T-helper 1 cell treated with Interleukin-12 subunit alpha and Interleukin-12 subunit beta and Interleukin-4 antibody, amounts not matched to agents 30 μg/mL and 1 μg/mL, for 36 hours (primary cell): ENCODE measurements around the gene SYCP2L.
"Not testable (repeated sequence)": the region's sequence is repeated elsewhere in the genome, so short reads cannot be mapped to it uniquely, and the experiment has no call there.

ENCODE experiments used
- H3K27ac Mint-ChIP-seq: one replicate; pipeline ENCODE4 v1.8.0; 2021; ENCODE audit warnings: mild to moderate bottlenecking, mixed read lengths
- H3K27me3 Mint-ChIP-seq: one replicate; pipeline ENCODE4 v1.8.0; 2021; ENCODE audit warnings: low read depth, mixed read lengths
- H3K36me3 Mint-ChIP-seq: one replicate; pipeline ENCODE4 v1.8.0; 2021; ENCODE audit warnings: low read depth, mixed read lengths
- H3K4me1 Mint-ChIP-seq: one replicate; pipeline ENCODE4 v1.8.0; 2021; ENCODE audit warnings: low read depth, mixed read lengths
- H3K4me3 Mint-ChIP-seq: one replicate; pipeline ENCODE4 v1.8.0; 2021; ENCODE audit warnings: mild to moderate bottlenecking, moderate library complexity, mixed read lengths
- H3K9me3 Mint-ChIP-seq: one replicate; pipeline ENCODE4 v1.8.0; 2021; ENCODE audit warnings: mixed read lengths

Gene SYCP2L

GRCh38 chr6:10957414-10957886 lies 70.6 kb downstream of the SYCP2L start:
- H3K36me3 Mint-ChIP-seq: no peaks in the 10 kb centered on the region
- no peaks in the 10 kb centered on the region for H3K9me3 Mint-ChIP-seq
- H3K4me1 Mint-ChIP-seq: no peaks in the 10 kb centered on the region
- no peak overlapping the region for H3K4me3 Mint-ChIP-seq
- H3K27me3 Mint-ChIP-seq: peaks cover 10% of the 10 kb centered on the region
- no peak overlapping the region for H3K27ac Mint-ChIP-seq

DNA sequence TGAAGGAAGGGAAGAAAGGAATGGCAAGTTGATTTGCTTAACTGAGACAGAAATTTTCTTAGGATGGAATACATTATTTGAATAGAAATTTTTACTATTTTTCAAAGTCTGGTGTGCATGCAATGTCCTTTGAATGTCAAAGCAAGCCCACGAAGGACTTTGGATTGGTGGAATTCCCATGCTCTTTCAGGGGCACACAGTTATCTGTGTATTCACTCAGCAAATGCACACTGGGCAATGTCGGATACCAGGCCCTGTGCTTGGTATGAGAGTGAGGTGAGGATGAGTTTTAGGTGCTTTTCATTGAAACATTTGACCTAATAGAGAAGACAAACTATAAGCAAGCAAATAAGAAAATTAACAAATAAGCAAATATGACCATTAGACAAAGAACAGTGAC lies 73.3 kb downstream of the SYCP2L start:
- Mint-ChIP-seq H3K4me1 (no peaks in the 10 kb centered on the region), H3K9me3 (no peaks in the 10 kb centered on the region), H3K4me3 (no peak overlapping the region), H3K27me3 (peaks cover 7% of the 10 kb centered on the region), H3K27ac (no peak overlapping the region), H3K36me3 (no peaks in the 10 kb centered on the region)

DNA sequence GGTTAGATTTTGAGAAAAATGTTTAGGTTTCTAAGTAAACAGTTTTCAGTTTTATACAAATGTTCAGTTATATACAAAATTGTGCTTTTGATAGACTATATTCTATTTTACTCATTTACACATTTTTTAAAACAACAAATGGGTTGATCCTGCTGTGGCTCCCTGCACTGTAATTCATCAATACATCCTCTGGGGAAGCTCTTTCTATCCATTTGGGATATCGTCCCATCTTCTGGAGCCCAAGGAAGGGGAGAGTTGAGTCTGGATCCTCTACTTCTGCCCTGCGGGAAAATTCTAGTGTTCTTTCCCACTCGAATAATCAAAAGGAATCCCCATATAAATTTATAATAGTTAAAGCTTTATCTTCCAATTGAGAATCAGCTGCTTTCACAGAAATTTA lies 75.0 kb downstream of the SYCP2L start:
- no peaks in the 10 kb centered on the region for H3K36me3 Mint-ChIP-seq
- H3K27me3 Mint-ChIP-seq: peaks cover 9% of the 10 kb centered on the region
- H3K4me1 Mint-ChIP-seq: no peaks in the 10 kb centered on the region
- H3K27ac Mint-ChIP-seq: no peak overlapping the region
- no peak overlapping the region for H3K4me3 Mint-ChIP-seq
- H3K9me3 Mint-ChIP-seq: peaks cover 4% of the 10 kb centered on the region

GRCh38 chr6:10962673-10963072 lies 75.8 kb downstream of the SYCP2L start:
- H3K9me3 Mint-ChIP-seq: peaks cover 4% of the 10 kb centered on the region
- no peaks in the 10 kb centered on the region for H3K36me3 Mint-ChIP-seq
- peaks cover 9% of the 10 kb centered on the region for H3K27me3 Mint-ChIP-seq
- H3K4me1 Mint-ChIP-seq: no peaks in the 10 kb centered on the region
- no peak overlapping the region for H3K4me3 Mint-ChIP-seq
- no peak overlapping the region for H3K27ac Mint-ChIP-seq

DNA sequence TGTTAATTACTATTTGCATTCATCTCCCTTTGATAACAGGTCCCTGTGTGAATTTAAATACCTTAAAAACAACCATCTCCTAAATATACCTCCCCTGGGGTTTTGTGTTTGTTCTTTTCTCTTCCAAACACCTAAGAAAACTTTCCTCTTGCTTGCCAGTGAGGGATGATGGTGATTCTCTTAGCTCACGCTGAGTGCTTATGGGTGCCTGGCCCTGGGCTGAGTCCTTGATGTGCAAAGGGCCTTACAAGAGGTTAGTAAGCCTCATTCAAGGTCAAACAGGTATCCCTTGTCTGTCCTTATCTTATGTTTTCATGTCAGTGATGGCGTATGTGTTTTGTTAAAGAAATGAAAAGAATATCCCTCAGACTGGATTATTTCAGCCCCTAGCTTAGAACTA lies 76.3 kb downstream of the SYCP2L start:
- H3K27me3 Mint-ChIP-seq: peaks cover 13% of the 10 kb centered on the region
- H3K4me3 Mint-ChIP-seq: no peak overlapping the region
- H3K4me1 Mint-ChIP-seq: no peaks in the 10 kb centered on the region
- peaks cover 4% of the 10 kb centered on the region for H3K9me3 Mint-ChIP-seq
- no peak overlapping the region for H3K27ac Mint-ChIP-seq
- no peaks in the 10 kb centered on the region for H3K36me3 Mint-ChIP-seq

- no peak overlapping the region for H3K27ac Mint-ChIP-seq
- no peak overlapping the region for H3K4me3 Mint-ChIP-seq
- H3K36me3 Mint-ChIP-seq: no peaks in the 10 kb centered on the region
- peaks cover 14% of the 10 kb centered on the region for H3K27me3 Mint-ChIP-seq
- peaks cover 4% of the 10 kb centered on the region for H3K9me3 Mint-ChIP-seq
- no peaks in the 10 kb centered on the region for H3K4me1 Mint-ChIP-seq
Observed at GRCh38 chr6:10964684-10965083, 77.8 kb downstream of the SYCP2L start.

GRCh38 chr6:10968776-10969175 lies 81.9 kb downstream of the SYCP2L start:
- H3K9me3 Mint-ChIP-seq: peaks cover 4% of the 10 kb centered on the region
- H3K4me1 Mint-ChIP-seq: no peaks in the 10 kb centered on the region
- H3K4me3 Mint-ChIP-seq: no peak overlapping the region
- no peak overlapping the region for H3K27ac Mint-ChIP-seq
- peaks cover 14% of the 10 kb centered on the region for H3K27me3 Mint-ChIP-seq
- no peaks in the 10 kb centered on the region for H3K36me3 Mint-ChIP-seq

DNA sequence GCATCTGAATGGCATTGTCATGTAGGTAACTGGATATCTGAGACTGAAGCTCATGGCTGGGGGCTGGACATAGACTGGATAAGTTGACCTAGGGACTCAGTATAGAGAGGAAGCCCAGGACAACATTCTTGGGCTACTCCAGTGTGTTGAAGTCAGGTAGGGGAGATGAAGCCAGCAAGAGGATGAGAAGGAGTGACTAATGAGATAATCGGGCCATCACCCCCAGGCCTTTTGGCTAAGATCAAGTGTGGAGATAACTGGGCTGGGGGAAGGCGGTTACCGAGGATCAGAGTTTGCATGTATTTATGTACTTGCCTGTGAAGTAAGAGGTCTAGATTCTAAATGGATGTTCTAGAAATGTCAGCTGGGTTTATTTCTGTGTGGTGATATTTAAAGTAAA lies 83.9 kb downstream of the SYCP2L start:
- Mint-ChIP-seq H3K27ac (no peak overlapping the region), H3K9me3 (peaks cover 4% of the 10 kb centered on the region), H3K27me3 (peaks cover 4% of the 10 kb centered on the region), H3K4me3 (no peak overlapping the region), H3K36me3 (no peaks in the 10 kb centered on the region), H3K4me1 (no peaks in the 10 kb centered on the region)

DNA sequence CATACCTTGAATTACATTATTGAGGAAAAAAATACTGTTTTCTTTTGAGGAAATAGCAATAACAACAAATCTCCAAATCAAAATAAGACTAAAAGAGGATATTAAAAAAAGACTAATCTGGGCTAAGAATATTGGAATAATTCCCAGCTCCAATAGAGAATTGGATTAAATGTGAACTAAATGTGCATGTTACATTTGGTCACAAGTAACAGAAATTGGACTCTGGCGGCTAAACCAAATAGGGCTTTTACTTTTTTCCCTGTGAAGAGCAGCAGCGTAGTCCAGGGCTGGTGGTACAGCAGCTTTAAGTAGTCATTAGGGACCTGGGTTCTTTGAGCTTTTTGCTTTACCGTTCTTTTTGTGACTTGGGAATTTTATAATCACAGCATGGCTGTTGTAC lies 85.3 kb downstream of the SYCP2L start:
- H3K27me3 Mint-ChIP-seq: peaks cover 4% of the 10 kb centered on the region
- H3K9me3 Mint-ChIP-seq: no peaks in the 10 kb centered on the region
- H3K4me3 Mint-ChIP-seq: no peak overlapping the region
- H3K27ac Mint-ChIP-seq: no peak overlapping the region
- H3K4me1 Mint-ChIP-seq: no peaks in the 10 kb centered on the region
- H3K36me3 Mint-ChIP-seq: no peaks in the 10 kb centered on the region

DNA sequence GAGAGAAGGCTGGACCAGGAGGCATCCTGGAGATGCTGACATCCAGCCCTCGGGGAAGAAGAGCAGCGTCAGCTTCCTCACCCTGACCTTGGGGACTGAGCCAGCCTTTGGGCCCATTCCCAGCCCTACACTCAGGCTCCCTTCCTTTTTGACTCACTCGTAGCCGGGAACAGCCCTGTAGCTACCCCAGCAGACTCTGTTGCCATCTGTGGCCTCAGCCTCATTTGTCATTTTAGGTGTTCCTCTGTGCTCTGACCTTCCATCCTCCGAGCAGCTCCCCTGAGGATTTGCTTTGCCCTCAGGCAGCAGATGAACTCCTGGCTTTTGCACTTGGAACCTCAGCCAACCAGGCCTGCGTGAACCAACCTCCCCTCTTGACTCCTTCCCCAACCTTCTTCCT lies 89.7 kb downstream of the SYCP2L start:
- Mint-ChIP-seq H3K27me3 (no peaks in the 10 kb centered on the region), H3K27ac (no peak overlapping the region), H3K4me1 (no peaks in the 10 kb centered on the region), H3K9me3 (no peaks in the 10 kb centered on the region), H3K36me3 (no peaks in the 10 kb centered on the region), H3K4me3 (no peak overlapping the region)

GRCh38 chr6:10977231-10977968 lies 90.5 kb downstream of the SYCP2L start:
- Mint-ChIP-seq H3K4me1 (no peaks in the 10 kb centered on the region), H3K27ac (no peak overlapping the region), H3K4me3 (no peak overlapping the region), H3K36me3 (no peaks in the 10 kb centered on the region), H3K27me3 (no peaks in the 10 kb centered on the region), H3K9me3 (no peaks in the 10 kb centered on the region)

GRCh38 chr6:10979603-10980002 lies 92.8 kb downstream of the SYCP2L start:
- Mint-ChIP-seq H3K27me3 (no peaks in the 10 kb centered on the region), H3K9me3 (no peaks in the 10 kb centered on the region), H3K36me3 (no peaks in the 10 kb centered on the region), H3K4me3 (no peak overlapping the region), H3K27ac (no peak overlapping the region), H3K4me1 (no peaks in the 10 kb centered on the region)

GRCh38 chr6:10981409-10981808 lies 94.6 kb downstream of the SYCP2L start:
- Mint-ChIP-seq H3K27me3 (no peaks in the 10 kb centered on the region), H3K9me3 (no peaks in the 10 kb centered on the region), H3K27ac (no peak overlapping the region), H3K4me1 (no peaks in the 10 kb centered on the region), H3K36me3 (no peaks in the 10 kb centered on the region), H3K4me3 (no peak overlapping the region)

DNA sequence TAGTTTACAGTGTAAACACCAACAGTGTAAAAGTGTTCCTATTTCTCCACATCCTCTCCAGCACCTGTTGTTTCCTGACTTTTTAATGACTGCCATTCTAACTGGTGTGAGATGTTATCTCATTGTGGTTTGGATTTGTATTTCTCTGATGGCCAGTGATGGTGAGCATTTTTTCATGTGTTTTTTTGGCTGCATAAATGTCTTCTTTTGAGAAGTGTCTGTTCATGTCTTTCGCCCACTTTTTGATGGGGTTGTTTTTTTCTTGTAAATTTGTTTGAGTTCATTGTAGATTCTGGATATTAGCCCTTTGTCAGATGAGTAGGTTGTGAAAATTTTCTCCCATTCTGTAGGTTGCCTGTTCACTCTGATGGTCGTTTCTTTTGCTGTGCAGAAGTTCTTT lies 98.1 kb downstream of the SYCP2L start:
- H3K4me3 Mint-ChIP-seq, H3K27me3 Mint-ChIP-seq, H3K27ac Mint-ChIP-seq, H3K9me3 Mint-ChIP-seq, H3K36me3 Mint-ChIP-seq, H3K4me1 Mint-ChIP-seq: not testable (repeated sequence)

- Mint-ChIP-seq H3K9me3 (no peaks in the 10 kb centered on the region), H3K27me3 (peaks cover 9% of the 10 kb centered on the region), H3K27ac (no peak overlapping the region), H3K4me1 (no peaks in the 10 kb centered on the region), H3K4me3 (no peak overlapping the region), H3K36me3 (no peaks in the 10 kb centered on the region)
Observed at GRCh38 chr6:10989587-10989986, 102.7 kb downstream of the SYCP2L start.

- Mint-ChIP-seq H3K27me3 (peaks cover 9% of the 10 kb centered on the region), H3K4me1 (no peaks in the 10 kb centered on the region), H3K4me3 (no peak overlapping the region), H3K9me3 (no peaks in the 10 kb centered on the region), H3K27ac (no peak overlapping the region), H3K36me3 (no peaks in the 10 kb centered on the region)
Observed at GRCh38 chr6:10991115-10991514, 104.3 kb downstream of the SYCP2L start.
